CD4-positive, alpha-beta T cell treated with Interleukin-17A for 1 hour (primary cell): ENCODE results near the gene GLT1D1.

Experiments used
- DNase-seq: peaks from one replicate; pipeline ENCODE4 v3.0.0-alpha.2; 2020

GLT1D1 gene

DNA sequence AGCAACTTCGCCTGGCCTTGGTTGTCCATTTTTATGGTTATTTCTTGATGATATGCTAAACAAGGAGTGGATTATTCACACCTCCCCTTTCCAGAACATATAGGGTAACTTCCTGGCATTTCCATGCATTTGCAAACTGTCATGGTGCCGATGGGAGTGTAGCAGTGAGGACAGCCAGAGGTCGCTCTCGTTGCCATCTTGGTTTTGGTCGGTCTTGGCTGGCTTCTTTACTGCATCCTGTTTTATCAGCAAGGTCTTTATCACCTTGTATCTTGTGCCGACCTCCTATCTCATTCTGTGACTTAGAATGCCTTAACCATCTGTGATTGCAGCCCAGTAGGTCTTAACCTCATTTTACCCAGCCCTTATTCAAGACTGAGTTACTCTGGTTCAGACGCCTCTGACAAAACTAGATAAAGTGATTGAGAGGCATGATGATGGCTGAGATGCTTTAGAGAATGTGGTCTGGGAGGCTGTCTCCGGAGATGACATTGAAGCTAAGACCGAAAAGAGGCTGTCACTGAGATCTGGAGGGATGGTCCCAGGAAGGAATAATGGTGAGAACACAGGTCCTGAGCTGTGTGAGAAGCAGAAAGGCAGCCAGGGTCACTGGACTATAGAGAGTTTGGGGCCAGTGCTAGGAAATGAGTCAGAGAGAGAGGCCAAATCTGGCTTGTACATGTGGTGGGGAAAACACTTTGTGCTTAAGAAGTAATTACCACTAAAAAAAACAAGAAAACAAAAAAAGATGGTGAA lies 2.9 kb downstream of the GLT1D1 start:
- DNase-seq, result no peak

- DNase-seq, result no peak
Measured at GRCh38 chr12:128856791-128857078, 3.5 kb downstream of the GLT1D1 start.

- DNase-seq, result no peak
Measured at GRCh38 chr12:128857133-128857763, 4.0 kb downstream of the GLT1D1 start.

GRCh38 chr12:128859311-128859710 lies 6.0 kb downstream of the GLT1D1 start:
- no peak for DNase-seq

DNA sequence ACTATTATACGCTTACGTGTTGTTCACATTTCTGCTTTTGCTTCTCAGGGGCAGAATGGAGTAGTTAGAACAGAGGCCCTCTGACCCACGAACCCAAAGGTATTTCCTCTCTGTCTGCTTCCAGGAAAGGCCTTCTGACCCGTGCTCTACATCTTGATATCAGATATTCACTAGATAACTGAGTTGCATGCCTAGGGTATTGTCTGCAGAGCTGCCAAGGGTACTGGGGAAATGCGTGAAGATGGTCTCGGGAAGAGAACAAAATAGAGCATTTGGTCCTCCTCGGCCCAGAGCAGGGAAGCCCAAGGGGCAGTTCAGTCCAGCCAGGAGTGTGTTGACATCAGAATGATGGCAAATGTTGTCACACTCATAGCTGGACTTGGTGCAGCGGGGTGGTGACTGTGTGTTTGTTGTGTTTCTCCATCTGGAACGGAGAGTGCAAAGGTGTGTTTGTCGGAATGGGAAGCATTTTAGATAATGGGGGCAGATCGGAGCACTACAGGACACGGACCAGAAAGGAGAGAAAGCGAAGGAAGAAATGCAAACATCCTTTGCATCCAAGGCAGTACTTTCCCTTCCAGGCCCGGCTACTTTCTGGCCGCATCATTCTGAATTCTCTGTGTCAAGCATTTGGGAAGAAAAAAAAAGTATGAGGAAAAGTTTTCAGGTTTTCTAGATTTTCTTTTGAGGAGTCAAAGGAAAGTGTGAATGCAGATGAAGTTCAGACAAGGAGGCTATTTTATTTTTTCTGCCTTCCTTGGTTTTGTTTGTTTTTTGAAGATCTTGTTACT lies 8.1 kb downstream of the GLT1D1 start:
- DNase-seq, result no peak

DNA sequence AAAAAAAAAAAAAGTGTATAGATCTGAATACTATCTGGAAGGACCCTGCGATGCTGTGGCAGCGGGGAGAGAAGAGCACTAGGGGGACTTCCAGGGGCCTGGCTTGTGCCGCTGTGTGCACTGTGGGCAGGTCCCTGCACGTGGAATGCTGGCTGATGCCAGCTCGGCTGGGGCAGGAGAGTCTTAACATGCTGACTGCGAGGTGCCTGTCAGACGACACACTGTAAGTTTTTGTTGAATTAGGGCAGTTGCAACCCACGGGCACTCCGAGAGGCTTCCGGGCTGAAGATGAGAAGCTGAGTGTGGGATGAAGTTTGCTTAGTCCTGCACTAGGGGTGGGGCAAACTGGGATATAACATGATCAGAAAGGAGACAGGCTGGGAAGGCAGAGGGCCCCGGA lies 10.7 kb downstream of the GLT1D1 start:
- DNase-seq, result no peak

GRCh38 chr12:128864516-128865186 lies 11.4 kb downstream of the GLT1D1 start:
- DNase-seq, result no peak

DNA sequence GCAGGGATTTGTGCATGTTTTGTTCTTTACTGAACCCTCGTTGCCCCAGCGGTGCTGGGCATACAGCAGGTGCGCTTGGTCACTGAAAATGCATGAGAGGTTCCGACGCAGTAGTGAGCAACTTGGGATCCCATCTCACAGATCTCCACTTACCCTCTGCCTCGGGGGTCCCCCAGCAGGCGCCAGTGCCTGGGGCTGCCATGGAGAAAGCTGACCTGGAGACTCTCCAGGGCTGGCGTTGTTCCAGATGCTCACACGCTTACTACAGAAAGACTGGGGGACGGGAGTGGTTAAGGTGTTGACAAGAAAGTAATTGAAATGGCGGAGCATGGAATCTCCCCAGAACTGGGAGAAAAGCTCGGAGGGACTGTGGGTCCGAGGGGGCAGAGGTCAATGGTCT lies 14.2 kb downstream of the GLT1D1 start:
- no peak for DNase-seq

GRCh38 chr12:128871516-128871892 lies 18.2 kb downstream of the GLT1D1 start:
- DNase-seq, result no peak

DNA sequence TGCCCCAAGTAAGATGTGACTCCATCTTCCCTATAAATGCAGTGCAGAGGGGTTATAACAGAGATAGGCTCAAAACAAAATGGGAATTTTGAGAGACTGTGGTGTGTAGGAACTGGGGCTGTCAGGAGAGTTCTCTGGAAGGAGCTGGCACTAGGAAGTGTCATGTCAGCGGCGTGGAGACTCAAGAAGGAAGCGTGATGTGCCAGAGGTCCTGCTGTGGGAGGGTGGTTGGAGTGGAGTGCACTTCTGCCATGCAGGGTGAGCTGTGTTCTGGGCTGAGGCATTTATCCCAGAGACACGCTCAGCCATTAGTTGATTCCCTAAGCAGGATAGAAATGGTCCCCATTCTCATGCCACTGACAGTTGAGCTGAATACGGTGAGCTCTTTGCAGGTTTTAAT lies 19.0 kb downstream of the GLT1D1 start:
- DNase-seq, result no peak

GRCh38 chr12:128876559-128876958 lies 23.3 kb downstream of the GLT1D1 start:
- no peak for DNase-seq

DNA sequence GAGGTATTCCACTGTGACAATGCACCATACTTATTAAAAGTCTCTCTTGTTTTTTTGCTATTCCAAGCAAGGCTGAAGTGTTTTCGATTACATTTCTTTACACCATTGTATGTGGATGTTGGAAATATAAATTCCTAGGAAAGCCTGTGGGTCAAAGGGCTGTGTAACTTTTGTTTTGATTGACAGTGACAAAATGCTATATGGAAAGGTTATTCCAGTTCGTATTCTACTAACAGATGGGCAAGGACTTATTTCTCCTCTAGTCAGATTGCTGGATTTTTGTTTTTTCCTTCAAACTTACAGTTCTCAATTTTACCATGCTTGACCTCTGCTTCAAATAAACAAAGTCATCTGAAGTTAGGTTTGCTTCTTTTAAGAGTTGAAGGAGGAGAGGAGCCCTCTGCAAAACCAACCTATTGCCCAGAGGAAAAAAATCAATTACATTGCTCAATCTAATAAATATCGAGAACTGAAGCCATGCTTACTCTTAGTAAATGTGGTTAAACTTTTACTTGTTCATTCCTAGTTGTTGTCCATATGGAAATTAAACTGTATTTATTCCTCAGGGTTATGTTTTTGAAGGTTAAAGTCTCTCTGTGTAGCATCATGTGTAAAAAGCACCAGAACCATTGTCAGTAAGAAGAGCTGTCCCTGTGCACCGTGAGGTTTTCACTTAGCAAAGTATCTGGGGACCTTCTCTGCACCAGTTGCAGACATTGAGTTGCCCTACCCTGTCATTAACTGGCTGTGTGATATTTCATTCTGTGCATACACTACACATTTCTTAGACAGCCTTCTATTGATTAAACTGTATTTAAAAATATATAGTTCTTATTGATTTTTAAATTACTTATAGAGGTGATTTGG lies 26.9 kb downstream of the GLT1D1 start:
- DNase-seq, result no peak

GRCh38 chr12:128891856-128892255 lies 38.6 kb downstream of the GLT1D1 start:
- DNase-seq, result no peak

DNA sequence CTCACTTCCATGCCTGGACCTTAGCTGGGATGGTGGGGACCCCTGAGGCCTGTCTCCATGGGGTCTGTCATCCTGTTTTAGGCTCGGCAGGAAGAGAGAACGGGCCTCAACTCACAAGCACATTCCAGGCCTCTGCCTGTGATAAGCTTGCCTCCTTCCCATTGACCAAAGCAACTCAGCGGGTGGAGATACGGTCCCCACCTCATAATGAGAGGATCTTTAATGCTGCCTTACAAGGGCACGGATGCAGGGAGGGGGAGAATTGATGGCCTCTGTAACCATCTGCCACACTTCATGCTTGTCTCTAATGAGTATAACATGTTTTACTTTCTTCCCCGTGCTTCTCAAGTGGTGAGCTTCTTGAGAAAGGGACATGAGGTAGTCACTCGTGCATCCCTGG lies 50.0 kb downstream of the GLT1D1 start:
- DNase-seq, result no peak

DNA sequence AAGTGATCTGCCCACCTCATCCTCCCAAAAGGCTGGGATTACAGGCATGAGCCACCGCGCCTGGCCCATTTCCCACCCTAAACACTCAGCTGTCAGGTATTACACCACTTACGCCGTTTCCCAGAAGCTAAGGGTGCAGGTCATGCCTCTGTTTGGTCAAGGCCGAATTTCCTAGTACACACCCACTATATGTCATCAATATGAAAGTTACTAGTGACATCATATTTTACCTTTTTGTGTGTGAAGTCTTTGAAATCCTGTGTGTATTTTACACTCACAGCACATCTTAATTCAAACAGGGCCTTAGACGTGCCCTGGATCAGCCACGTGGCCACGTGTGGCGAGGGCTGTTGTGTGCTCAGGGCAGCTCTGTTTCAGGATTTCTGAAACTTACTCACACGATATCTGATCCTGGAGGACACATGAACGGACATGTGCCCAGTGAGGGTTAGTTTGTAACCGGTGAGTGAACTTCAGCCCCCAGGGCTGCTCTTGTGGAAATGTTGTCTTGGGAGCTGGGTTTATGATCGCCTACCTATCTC lies 51.8 kb downstream of the GLT1D1 start:
- DNase-seq, result no peak

DNA sequence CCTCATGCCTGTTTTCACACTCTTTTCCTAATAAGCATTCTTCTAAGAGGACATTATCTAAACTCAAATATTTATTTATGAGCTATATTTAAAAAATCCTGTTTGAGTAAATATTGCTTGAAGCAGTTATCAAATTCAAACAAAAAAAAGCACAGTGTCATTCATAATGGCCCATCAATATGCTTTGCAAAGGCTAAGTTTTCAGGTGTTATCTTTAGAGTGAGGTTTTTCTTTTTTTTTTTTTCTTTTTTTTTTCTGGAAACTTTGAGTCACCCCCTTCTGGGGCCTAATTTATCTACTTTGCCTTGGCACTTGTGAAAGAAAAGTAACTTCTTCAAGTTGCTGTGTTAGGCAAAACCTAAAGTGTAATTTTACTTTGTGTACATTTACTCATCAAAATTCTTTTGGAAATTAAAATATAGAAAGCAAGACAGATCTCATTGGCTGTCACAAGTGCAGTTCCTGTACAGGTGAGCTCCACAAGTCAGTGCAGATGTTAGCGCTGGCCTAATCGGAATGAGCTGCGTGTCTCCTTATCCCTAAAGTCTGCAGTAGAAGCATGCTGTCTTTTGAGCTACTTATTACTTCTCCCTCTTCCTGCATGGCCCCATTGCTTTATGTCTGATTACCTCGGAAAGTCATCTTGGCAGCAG lies 53.3 kb downstream of the GLT1D1 start:
- no peak for DNase-seq

GRCh38 chr12:128908254-128908653 lies 55.0 kb downstream of the GLT1D1 start:
- DNase-seq, result no peak

DNA sequence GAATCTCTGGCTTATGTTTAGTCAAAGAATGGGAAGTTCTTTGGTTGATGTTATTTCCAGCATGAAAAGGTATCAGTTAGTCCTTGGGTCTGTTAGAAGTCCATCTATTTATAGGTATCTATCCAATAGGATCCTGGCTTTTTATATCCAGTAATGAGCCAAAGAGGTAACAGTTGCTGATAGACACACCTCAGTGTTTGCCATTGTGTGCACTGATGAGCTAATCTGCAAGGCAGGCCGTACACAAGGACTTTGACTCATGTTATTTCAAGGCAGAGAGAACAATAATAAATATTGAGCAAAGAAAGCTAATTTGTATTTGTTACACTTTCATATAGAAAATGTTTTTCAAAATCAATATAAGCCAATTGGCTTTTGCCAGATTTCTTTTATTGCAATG lies 56.4 kb downstream of the GLT1D1 start:
- DNase-seq, result no peak

- no peak for DNase-seq
Measured at GRCh38 chr12:128910629-128911028, 57.4 kb downstream of the GLT1D1 start.

- no peak for DNase-seq
Measured at GRCh38 chr12:128911861-128912260, 58.6 kb downstream of the GLT1D1 start.

DNA sequence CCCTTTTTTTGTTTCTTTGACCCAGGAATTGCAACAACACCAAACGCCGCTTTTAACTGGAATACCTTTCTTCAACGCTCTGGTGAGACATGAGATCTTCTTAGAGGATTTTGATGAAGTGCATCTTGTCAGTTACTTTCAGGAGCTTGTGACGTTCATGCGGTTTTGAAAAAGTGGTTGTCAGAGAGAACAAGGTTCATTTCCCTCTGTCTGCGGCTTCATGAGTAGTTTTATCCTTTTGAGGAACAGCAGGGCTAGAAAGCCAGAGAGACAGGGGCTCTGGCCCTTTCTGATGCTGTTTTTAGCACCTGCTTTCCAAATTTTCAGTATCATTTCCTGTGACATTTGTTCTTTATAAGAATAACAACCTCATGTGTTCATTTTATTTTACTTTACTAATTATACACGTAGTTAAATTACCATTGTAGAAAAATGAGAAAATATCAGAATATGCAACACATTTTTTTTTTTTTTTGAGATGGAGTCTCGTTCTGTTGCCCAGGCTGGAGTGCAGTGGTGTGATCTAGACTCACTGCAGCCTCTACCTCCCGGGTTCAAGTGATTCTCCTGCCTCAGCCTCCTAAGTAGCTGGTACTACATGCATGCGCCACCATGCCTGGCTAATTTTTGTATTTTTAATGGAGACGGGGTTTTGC lies 61.8 kb downstream of the GLT1D1 start:
- peak; percentile 43 for DNase-seq
